GM21360 (cell line): Measurements from ENCODE around the gene SENP6.
"Not testable (repeated sequence)": the region's sequence is repeated elsewhere in the genome, so short reads cannot be mapped to it uniquely, and the experiment has no call there.

Experiments
- ATAC-seq: cut with Tn5 transposase; IDR thresholded peaks from one replicate; pipeline ENCODE4 v1.9.1; 2021; ENCODE audit warnings: mild to moderate bottlenecking, moderate library complexity; ENCODE audit not compliant: unreplicated experiment

SENP6 gene, protein sequence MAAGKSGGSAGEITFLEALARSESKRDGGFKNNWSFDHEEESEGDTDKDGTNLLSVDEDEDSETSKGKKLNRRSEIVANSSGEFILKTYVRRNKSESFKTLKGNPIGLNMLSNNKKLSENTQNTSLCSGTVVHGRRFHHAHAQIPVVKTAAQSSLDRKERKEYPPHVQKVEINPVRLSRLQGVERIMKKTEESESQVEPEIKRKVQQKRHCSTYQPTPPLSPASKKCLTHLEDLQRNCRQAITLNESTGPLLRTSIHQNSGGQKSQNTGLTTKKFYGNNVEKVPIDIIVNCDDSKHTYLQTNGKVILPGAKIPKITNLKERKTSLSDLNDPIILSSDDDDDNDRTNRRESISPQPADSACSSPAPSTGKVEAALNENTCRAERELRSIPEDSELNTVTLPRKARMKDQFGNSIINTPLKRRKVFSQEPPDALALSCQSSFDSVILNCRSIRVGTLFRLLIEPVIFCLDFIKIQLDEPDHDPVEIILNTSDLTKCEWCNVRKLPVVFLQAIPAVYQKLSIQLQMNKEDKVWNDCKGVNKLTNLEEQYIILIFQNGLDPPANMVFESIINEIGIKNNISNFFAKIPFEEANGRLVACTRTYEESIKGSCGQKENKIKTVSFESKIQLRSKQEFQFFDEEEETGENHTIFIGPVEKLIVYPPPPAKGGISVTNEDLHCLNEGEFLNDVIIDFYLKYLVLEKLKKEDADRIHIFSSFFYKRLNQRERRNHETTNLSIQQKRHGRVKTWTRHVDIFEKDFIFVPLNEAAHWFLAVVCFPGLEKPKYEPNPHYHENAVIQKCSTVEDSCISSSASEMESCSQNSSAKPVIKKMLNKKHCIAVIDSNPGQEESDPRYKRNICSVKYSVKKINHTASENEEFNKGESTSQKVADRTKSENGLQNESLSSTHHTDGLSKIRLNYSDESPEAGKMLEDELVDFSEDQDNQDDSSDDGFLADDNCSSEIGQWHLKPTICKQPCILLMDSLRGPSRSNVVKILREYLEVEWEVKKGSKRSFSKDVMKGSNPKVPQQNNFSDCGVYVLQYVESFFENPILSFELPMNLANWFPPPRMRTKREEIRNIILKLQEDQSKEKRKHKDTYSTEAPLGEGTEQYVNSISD

DNA sequence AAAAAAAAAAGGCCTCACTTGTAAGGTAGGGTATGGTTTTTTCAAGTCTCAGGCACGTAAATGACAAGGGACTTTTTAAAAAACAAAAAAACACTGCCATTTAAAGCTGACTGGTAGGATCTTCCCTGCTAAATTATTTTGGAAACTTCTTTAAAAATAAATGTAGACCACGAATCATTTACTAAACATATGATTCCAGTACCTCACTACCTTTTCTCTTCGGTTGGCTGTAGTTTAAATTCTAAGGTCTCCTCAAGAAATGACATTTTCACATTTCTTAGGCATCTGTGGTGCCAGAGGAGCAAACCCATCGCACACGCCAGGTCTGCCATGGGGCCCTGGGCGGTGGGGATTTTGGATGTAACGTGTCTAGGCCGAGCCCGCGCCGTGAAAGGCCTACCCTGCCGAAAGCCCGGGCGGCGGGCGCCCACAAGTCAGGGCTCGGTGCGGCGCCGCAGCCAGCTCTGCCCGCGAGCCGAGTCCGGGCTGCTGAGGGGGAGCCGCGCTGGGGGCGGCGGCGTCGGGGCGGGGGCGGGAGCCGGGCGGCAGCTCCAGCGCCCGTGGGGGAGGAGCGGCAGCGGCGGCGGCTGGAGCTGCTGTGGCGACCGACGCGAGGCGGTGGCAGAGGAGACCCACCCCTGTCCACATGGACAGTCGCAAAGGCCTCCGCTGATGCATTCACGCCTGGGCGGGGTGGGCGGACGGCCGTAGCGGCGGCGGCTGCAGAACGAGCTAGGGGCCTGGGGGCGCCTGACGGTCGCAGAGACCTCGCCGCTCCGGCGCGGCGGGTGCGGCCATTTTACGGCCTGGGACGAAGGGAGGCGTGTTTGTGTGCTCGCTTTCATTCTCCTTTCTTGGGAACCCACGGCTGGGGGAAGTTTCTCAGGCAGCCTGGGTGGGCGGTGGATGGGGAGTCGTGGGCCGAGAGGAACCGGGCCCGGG lies at the start of gene SENP6:
SENP6 (plus strand) TSS at position 577 of the 942 bp plus-strand sequence. CDS start 645 bp downstream, outside the sequence.
- ATAC-seq, result peak; percentile 65

DNA sequence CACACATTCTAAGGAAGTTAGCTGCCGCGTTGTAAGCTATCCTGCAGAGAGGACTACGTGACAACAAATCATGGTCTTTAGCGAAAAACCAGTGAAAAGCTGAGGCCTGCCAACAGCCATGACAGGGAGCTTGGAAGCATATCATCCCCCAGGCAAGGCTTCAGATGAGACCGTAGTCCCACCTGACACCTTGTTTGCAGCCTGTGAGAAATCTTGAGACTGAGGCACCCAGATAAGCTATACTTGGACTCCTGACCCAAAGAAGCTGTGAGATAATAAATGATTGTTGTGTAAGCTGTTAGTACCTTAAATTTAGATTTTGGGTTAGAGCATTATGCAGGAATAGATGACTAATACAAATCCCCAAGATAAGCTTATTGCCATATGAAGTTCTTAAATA lies 45.4 kb upstream of the SENP6 start:
- no peak for ATAC-seq

DNA sequence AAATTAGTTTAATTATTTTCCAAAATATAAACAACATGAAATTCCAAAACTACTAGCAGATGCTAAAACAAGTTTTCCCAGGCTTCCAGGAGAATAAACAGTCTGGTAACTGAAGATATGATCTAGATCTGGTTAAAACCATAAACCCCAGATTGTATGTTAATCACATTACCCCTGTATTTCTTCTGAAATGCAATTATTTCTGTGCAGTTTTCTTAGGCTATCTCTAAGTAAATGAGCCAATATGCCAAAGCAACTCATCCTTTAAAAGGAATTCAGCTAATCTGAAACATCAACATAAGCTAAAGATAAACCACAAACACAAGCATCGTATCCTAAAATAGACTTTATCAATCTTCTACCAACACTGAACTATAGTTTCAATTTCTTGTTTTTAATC lies 44.6 kb upstream of the SENP6 start:
- no peak for ATAC-seq

DNA sequence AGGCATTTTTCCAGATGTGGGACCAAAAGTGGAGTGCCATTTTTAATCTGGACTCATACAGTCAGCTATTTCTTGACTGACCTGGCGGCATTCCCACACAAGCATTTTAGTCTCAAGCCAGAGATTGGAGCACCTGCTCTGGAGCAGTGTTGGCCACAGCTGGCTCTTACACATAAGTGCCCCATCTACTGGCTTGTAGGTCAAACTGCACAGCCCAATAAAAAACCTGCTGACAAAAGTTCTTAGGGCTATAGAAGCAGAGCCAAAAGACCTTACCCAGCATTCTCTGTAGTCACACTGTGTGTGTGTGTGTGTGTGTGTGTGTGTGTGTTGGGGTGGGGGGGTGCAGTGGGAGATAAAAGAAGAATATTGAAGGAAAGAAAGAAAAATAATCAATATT lies 38.6 kb upstream of the SENP6 start:
- ATAC-seq, result peak; percentile 80

DNA sequence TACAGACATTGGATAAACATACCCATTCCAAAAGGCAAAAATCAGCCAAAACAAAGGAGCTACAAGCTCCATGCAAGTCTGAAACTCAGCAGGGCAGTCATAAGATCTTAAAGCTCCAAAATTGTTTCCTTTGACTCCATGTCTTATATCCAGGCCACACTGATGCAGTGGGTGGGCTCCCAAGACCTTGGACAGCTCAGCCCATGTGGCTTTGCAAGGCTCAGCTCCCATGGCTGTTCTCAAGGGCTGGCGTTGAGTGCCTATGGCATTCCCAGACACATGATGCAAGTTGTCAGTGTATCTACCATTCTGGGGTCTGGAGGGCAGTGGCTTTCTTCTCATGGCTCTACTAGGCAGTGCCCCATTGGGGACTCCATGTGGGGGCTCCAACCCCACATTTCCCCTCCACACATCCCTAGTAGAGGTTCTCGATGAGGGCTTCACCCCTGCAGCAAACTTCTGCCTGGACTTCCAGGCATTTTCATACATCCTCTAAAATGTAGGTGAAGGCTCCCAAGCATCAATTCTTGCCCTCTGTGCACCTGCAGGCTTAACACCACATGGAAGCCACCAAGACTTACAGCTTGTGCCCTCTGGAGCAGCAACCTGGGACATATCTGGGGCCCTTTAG lies 35.4 kb upstream of the SENP6 start:
- ATAC-seq, result no peak

DNA sequence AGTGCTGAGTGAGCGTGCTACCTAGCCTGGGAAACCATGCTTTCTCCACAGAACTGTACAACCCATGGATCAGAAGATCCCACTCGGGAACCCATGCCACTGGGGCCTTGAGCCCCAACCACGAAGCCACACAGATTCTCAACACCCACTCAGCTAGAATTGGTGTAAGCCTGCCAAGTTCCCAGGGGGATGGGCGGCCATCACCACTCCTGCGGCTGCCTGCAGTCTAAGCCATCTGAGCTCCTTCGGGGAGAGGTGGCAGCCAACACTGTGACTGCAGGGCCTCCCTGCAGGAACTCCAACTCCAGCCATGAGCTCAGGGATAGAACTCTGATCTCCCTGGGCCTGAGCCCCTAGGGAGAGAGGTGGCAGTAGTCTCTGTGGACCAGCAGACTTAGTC lies 33.6 kb upstream of the SENP6 start:
- no peak for ATAC-seq

DNA sequence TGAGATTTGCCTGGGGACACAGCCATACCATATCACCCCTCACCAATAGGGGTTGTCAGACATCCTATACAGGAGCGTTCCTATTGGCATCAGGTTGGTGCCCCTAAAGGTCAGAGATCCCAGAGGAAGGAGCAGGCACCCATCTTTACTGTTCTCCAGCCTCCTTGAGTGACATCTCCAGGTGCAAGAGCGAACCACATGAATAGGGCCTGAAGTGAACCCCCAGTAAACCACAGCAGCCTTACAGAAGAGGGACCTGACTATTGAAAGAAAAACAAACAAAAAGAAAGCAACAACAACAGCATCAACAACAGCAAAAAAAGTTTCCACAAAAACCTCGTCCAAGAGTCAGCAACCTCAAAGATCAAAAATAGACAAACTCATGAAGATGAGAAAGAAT lies 32.7 kb upstream of the SENP6 start:
- ATAC-seq, result no peak

DNA sequence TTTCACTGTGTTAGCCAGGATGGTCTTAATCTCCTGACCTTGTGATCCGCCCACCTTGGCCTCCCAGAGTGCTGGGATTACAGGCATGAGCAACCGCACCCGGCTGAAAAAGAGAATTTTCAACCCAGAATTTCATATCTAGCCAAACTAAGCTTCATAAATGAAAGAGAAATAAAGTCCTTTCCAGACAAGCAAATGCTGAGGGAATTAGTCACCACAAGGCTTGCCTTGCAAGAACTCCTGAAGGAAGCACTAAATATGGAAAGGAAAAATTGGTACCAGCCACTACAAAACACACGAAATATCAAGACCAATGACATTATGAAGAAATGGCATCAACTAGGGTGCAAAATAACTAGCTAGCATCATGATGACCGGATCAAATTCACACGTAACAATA lies 31.0 kb upstream of the SENP6 start:
- ATAC-seq, result not testable (repeated sequence)

DNA sequence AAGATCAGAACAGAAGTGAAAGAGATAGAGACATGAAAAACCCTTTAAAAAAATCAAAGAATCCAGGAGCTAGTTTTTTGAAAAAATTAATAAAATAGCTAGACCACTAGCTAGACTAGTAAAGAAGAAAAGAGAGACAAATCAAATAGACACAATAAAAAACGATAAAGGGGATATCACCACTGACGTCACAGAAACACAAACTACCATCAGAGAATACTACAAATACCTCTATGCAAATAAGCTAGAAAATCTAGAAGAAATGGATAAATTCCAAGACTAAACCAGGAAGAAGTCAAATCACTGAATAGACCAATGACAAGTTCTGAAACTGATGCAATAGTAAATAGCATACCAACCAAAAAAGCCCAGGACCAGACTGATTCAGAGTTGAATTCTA lies 29.6 kb upstream of the SENP6 start:
- no peak for ATAC-seq

DNA sequence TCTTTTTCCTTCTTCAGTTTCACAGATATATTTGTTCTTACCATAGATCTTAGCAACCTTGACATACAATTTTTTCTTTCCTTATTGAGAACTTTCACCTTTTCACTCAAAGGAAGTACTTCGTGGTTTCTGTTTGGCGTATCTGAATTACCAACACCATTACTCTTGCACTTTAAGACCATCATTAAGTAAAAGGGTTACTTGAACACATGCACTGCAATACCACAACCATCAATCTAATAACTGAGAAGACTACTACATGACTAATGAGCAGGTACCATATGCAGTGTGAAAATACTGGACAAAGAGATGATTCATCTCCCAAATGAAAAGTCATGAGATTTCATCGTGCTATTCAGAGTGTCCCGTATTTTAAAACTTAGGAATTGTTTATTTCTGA lies 21.7 kb upstream of the SENP6 start:
- peak; percentile 74 for ATAC-seq

DNA sequence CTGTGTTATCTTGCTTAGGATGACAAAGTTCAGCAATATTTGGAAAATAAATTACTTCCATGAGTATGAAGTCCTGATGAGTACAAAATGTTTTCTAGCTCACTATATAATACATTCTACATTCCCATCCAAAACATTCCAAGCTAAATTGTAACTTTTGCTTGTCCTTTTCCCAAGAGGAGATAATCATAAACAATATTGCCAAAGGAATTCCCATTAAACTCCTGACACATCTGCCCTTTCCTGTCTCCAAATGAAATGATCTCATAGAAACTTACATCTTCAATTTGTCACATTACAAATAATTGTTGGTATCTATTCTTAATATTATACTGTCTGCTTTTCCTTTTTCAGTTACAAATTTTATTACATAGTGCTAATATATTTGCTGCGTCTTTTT lies 20.4 kb upstream of the SENP6 start:
- ATAC-seq, result no peak

DNA sequence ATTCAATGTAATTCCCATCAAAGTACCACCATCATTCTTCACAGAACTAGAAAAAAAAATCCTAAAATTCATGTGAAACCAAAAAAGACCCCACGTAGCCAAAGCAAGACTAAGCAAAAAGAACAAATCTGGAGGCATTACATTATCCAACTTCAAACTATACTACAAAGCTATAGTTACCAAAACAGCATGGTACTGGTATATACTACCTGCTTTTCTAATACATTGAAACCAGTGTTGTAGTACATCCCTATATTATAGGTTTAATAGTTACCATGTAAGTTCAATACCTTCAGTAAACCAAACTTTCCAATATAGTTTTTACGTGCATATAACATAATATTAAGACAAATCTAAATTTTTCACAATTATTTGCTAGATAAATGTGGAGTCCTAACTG lies 17.1 kb upstream of the SENP6 start:
- not testable (repeated sequence) for ATAC-seq

DNA sequence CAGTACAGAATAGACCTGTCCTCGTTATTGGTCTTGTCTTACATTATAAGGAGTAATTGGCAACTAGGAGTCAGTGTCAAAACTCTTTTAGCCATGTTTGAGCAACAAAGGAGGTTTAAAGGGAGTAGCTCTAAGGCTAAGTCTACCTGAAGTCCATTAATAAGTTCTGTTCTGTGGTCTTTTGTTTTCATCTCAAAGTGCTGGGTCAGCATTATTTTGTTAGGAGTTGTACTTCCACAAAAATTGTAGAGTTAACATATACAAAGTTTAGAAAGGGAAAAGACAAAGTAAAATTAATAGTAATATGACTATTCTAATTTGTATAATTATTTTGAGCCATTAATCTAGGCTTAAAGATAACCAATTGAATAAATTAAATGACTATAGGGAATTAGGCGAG lies 12.7 kb upstream of the SENP6 start:
- no peak for ATAC-seq

DNA sequence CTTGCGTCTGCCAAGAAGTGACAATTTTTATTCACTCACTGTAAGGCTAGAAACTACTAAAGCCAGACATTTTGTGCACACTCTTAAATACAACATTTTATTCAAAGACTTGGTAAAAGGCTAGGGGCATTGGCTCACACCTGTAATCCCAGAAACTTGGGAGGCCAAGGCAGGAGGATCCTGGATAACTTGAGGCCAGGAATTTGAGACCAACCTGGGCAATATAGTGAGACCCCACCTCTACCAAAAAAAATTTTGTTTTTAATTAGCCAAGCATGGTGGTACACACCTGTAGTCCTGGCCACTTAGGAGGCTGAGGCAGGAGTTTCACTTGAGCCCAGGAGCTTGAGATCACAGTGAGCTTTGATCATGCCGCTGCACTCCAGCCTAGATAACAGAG lies 11.3 kb upstream of the SENP6 start:
- ATAC-seq, result no peak

DNA sequence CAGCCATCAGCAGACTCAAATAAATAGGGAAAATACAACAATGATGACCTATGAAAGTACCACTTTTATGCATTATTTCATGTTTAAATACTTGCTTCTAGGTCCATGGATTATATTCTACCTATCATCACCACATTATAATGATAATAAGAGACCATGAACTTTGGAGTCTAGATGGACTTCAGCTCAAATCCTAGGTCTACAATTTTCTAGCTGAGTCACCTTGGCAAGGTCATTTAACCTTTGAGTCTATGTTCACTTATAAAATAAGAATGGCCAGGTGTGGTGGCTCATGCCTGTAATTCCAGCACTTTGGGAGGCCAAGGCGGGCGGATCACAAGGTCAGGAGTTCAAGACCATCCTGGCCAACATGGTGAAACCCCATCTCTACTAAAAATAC lies 5.3 kb upstream of the SENP6 start:
- ATAC-seq, result not testable (repeated sequence)

DNA sequence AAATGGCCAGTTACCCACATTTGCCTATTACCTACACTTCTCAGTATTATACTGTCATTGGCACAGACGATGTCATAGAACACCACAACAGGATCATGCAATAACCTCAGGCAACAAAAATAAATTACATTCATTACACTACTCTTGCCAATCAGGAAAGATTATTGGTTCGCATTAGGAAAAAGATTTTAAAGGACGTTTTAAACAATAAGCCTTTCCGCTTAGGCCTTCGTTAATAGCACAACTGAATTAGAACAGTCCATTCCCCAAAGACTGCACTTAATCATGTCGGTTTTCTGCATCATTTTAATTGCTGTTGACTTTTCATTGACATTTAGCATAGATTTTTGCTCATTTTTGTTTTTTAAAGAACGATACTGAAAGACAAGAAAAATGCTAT lies 912 bp upstream of the SENP6 start:
- ATAC-seq, result no peak

DNA sequence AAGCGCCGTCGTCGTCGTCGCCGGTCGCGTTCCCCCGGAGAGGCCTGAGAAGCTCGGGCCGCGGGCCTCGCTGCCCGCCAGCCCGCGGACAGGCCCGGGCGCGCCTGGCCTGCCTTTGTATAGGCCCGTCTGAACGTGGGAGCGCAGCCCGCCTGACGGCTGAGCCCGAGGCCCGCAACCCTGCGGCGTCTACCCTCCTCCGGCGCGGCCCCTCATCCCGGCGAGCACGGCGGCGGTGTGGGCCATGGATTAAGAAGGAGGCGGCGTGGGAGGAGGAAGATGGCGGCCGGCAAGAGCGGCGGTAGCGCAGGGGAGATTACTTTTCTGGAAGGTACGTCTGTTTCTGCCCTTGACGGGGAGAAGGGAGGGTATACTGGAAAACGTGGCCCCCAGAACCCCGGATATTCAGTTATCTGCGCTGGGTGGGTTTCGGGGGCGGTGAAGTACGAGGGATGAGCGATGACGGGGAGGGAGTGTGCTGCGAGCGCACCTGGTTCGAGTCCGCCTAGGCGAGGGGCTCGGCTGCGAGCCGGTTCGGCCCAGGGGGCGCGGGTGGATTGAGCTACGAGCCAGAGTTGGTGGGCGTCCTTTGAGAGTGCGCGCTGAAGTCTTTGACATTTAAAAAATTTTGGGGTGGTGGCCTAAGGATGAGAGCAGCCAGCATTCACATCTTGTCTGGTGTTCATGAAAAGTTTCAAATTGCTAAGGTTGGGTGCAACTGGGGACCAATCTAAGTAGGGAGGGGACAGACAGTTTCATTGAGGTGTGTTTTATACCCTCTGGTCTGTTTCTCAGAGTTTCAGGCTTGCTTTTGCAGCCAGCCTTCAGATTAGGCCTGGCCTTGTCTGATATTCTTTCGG lies 796 bp downstream of the SENP6 start:
- peak; percentile 31 for ATAC-seq

DNA sequence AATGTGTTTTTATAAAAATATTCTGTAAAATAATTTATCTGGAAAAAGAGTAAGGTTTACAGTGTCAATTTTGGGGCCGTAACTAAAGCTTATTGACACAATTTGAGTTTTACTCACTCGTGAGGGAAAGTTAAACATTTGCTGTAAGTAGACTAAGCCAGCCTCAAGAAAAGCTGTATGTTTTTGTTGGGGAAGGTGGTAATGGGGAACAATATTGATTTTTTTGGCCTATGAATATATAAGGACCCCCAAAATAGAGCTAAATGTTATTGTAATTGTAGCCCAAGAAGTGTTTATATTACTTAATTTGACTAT lies 1.4 kb downstream of the SENP6 start:
- no peak for ATAC-seq

DNA sequence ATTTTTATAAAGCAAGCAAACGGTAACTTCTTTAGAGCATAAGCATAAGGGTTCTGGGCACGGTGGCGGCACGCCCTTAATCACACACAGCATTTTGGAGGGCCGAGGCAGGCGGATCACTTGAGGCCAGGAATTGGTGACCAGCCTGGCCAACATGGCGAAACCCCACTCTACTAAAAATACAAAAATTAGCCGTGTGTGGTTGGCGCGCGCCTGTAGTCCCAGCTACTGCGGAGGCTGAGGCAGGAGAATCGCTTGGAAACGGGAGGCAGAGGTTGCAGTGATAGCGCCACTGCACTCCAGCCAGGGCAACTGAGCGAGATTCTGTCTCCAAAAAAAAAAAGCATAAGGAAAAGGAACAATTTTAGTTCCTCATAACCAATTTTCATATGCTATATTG lies 2.6 kb downstream of the SENP6 start:
- ATAC-seq, result no peak
